ENCODE data around the gene SIRT5. TPM values are rescaled to one million over a fixed set of nuclear protein-coding genes. Genes with fewer than 3 reads are reported as not detected.

The SIRT5 gene
- total RNA-seq, 1 experiment from 2014 or later, result 14.3 TPM

DNA sequence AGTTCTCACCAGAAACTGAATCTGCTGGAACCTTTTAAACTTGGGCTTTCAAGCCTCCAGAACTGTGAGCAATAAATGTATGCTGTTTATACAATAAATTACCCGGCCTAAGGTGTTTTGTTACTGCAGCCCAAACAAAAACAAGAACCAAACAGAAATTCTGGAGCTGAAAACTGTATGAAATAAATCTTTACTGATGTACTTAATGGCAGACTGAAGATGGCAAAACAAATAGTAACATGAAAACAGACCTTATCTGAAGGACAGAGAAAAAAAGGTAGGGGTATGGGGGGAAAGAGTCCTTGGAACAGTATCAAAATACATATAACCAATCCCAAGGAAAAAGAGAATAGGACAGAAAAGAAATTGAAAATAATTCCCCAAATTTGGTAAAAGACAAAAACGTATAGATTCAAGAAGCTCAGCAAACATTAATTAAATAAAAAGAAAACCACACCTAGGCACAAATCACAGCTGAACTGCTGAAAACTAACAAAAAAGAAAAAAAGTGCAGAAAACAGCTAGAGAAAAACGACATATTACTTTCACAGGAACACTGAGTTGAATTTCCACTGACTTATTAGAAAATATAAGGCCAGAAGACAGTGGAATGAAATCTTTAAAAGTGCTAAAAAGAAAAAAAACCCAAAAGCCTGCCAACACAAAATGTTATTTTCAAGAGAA lies 88.4 kb downstream of the SIRT5 start:
- Histone ChIP-seq H3K23me2 (ENCODE audit: insufficient read length, low read depth, low read length, poor library complexity, severe bottlenecking) (no peaks in the 10 kb centered on the region), H2BK12ac (ENCODE audit: insufficient read length, low read depth, low read length) (no peak overlapping the region), H3K9ac (ENCODE audit: extremely low read depth, insufficient read length, low read length) (no peak overlapping the region), H2AK5ac (ENCODE audit: insufficient read length, low read length) (no peak overlapping the region), H3K4me1 (ENCODE audit: insufficient read depth, low read length) (no peaks in the 10 kb centered on the region; the same call in 1 of the 2 replicates), H3K27ac (ENCODE audit: insufficient read length, low read depth, low read length) (no peak overlapping the region), H3K4ac (ENCODE audit: low read depth, low read length) (no peak overlapping the region), H2BK15ac (ENCODE audit: low read depth, low read length) (no peak overlapping the region), H3K14ac (ENCODE audit: insufficient read depth, low read length) (no peak overlapping the region), H4K20me1 (ENCODE audit: control insufficient read depth, insufficient read depth, insufficient read length) (no peaks in the 10 kb centered on the region), H3K4me2 (ENCODE audit: insufficient read depth, insufficient read length, low read length) (no peak overlapping the region), H3K56ac (ENCODE audit: insufficient read length, low read depth, low read length) (no peak overlapping the region), H3K23ac (ENCODE audit: insufficient read length, low read depth, low read length) (no peak overlapping the region), H4K8ac (replicated peaks; ENCODE audit: insufficient read length, low read depth, low read length) (no peak overlapping the region), H3K79me1 (ENCODE audit: insufficient read depth, low read depth, low read length, poor library complexity, severe bottlenecking) (peaks cover 2% of the 10 kb centered on the region), H4K5ac (ENCODE audit: insufficient read length, low read depth, low read length) (no peak overlapping the region), H3K18ac (ENCODE audit: insufficient read length, low read depth, low read length) (no peak overlapping the region), H2BK120ac (ENCODE audit: low read depth, low read length, poor library complexity, severe bottlenecking) (no peak overlapping the region), H3T11ph (ENCODE audit: low read length) (peak overlapping the region; percentile 36), H2AFZ (ENCODE audit: low read length) (no peak overlapping the region), H3K79me2 (ENCODE audit: insufficient read depth, low read length) (peaks cover 4% of the 10 kb centered on the region; the same call in 1 of the 2 replicates), H3K27me3 (ENCODE audit: insufficient read depth, low read length) (no peaks in the 10 kb centered on the region), H2BK20ac (ENCODE audit: low read depth, low read length, poor library complexity, severe bottlenecking) (no peak overlapping the region), H3K9me3 (ENCODE audit: control insufficient read depth, low read depth, low read length) (no peaks in the 10 kb centered on the region), H4K91ac (ENCODE audit: insufficient read length, low read depth, low read length) (no peak overlapping the region), H2BK5ac (ENCODE audit: insufficient read length, low read length) (no peak overlapping the region)
- no peak overlapping the region for H3K4me3 Mint-ChIP-seq
- peak overlapping the region; percentile 32 to 80 (median 76); a peak in 3 of 7 replicates for H3K27ac Mint-ChIP-seq
- no peaks in the 10 kb centered on the region for H3K36me3 Mint-ChIP-seq (ENCODE audit: insufficient read depth in 1 of 3, low read depth in 3 of 3)
- no peak for DNase-seq
- no peak for TF ChIP-seq CTCF (conservative IDR thresholded peaks at IDR 0.05)
- H3K4me1 Mint-ChIP-seq, result peaks cover 24 to 28% of the 10 kb centered on the region in 2 experiments
- no peaks in the 10 kb centered on the region for H3K27me3 Mint-ChIP-seq (ENCODE audit: low read depth)
- H3K9me3 Mint-ChIP-seq, result no peaks in the 10 kb centered on the region
- no CpG with 5 or more reads among the region's 3 CpGs for WGBS (ENCODE audit: extremely low coverage, insufficient read length, low lambda C conversion rate)
